Measurements from ENCODE around the gene NXT1.

DNA sequence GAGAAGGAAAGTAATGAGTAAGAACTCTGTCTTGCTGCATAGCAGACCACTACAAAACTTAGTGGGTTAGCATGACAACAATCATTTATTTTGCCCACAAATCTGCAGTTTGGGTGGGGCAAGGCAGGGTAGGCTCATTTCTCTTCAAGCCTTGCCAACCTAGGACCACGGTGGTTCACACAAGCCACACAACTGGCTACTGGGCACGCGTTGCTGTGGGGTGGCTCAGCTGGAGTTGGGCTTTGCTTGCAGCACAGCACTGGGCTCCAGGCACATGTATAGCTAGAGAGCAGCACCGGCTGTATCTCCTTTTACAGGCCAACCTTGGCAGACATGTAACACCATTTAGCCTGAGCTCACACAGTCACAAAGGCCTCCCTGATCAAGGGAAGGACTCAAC is 4.6 kb upstream of the NXT1 start:
- TF ChIP-seq, protein P1, sequence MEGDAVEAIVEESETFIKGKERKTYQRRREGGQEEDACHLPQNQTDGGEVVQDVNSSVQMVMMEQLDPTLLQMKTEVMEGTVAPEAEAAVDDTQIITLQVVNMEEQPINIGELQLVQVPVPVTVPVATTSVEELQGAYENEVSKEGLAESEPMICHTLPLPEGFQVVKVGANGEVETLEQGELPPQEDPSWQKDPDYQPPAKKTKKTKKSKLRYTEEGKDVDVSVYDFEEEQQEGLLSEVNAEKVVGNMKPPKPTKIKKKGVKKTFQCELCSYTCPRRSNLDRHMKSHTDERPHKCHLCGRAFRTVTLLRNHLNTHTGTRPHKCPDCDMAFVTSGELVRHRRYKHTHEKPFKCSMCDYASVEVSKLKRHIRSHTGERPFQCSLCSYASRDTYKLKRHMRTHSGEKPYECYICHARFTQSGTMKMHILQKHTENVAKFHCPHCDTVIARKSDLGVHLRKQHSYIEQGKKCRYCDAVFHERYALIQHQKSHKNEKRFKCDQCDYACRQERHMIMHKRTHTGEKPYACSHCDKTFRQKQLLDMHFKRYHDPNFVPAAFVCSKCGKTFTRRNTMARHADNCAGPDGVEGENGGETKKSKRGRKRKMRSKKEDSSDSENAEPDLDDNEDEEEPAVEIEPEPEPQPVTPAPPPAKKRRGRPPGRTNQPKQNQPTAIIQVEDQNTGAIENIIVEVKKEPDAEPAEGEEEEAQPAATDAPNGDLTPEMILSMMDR (IDR thresholded peaks at IDR 0.05): no peak
- TF ChIP-seq EP300 (IDR thresholded peaks at IDR 0.05; ENCODE audit: low read depth) (no peak), POLR2A (IDR thresholded peaks at IDR 0.05) (no peak), POLR2AphosphoS5 (IDR thresholded peaks at IDR 0.05) (no peak)

Measured in transverse colon (tissue), 4 donors.